ENCODE measurements around the gene GUCY1A1. TPM values are rescaled to one million over a fixed set of nuclear protein-coding genes. Genes with fewer than 3 reads are reported as not detected.

GUCY1A1 gene
- total RNA-seq, 1 experiment from 2014 or later = 23.6 TPM

DNA sequence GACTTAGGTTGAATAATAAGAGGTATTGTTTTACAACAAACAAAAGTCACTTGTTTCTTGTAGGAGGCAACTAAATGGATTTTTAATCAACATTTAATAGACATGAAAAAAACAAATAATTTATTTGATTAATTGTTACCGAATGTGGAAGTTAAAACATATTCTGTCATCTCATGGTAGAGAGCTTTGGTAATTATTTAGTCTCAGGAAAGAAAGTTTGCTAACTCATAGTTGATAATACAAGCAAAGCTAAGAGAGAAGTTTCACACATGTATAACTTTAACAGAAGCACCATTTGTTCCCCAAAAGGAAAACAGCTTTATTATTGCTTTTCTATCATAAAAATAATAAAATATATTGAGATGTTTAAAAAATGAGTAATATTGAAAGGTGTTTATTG lies 44.9 kb downstream of the GUCY1A1 start:
- CTCF ChIA-PET = no interaction called here
- intact Hi-C loops (cut with micrococcal nuclease; ENCODE audit: unreplicated experiment) = no loop called here
- H3K27me3 Mint-ChIP-seq (ENCODE audit: unreplicated experiment) = no peaks in the 10 kb centered on the region
- no peak for DNase-seq
- BruUV-seq (replicated peaks) = no TSS peak
- H3K9me3 Mint-ChIP-seq (ENCODE audit: low read depth, unreplicated experiment) = no peaks in the 10 kb centered on the region
- H3K36me3 Mint-ChIP-seq (ENCODE audit: insufficient read depth, unreplicated experiment) = peaks cover 5% of the 10 kb centered on the region
- H3K4me1 Mint-ChIP-seq (ENCODE audit: low read depth, unreplicated experiment) = peaks cover 1% of the 10 kb centered on the region
- H3K4me3 Mint-ChIP-seq (ENCODE audit: low read depth, unreplicated experiment) = no peak overlapping the region
- TF ChIP-seq, protein P1, sequence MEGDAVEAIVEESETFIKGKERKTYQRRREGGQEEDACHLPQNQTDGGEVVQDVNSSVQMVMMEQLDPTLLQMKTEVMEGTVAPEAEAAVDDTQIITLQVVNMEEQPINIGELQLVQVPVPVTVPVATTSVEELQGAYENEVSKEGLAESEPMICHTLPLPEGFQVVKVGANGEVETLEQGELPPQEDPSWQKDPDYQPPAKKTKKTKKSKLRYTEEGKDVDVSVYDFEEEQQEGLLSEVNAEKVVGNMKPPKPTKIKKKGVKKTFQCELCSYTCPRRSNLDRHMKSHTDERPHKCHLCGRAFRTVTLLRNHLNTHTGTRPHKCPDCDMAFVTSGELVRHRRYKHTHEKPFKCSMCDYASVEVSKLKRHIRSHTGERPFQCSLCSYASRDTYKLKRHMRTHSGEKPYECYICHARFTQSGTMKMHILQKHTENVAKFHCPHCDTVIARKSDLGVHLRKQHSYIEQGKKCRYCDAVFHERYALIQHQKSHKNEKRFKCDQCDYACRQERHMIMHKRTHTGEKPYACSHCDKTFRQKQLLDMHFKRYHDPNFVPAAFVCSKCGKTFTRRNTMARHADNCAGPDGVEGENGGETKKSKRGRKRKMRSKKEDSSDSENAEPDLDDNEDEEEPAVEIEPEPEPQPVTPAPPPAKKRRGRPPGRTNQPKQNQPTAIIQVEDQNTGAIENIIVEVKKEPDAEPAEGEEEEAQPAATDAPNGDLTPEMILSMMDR (IDR thresholded peaks at IDR 0.05; ENCODE audit: unreplicated experiment) = no peak
- H3K27ac Mint-ChIP-seq (ENCODE audit: unreplicated experiment) = no peak overlapping the region

DNA sequence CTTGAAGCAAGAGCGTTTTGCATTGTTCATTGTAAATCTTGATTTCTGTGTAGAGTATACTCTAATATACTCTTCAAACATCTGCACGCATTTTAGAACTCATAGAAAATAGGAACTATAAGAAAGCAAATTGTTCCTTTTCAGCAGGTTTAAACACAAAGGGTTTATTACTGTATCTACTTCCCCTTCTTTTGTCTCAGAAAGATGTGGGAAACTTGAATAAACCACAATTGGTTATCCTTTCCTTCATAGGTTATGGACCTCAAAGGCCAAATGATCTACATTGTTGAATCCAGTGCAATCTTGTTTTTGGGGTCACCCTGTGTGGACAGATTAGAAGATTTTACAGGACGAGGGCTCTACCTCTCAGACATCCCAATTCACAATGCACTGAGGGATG lies 46.2 kb downstream of the GUCY1A1 start:
- no peak overlapping the region for H3K4me3 Mint-ChIP-seq (ENCODE audit: low read depth, unreplicated experiment)
- no peaks in the 10 kb centered on the region for H3K4me1 Mint-ChIP-seq (ENCODE audit: low read depth, unreplicated experiment)
- H3K36me3 Mint-ChIP-seq (ENCODE audit: insufficient read depth, unreplicated experiment) = no peaks in the 10 kb centered on the region
- DNase-seq = no peak
- CTCF ChIA-PET = no interaction called here
- H3K27me3 Mint-ChIP-seq (ENCODE audit: unreplicated experiment) = no peaks in the 10 kb centered on the region
- H3K27ac Mint-ChIP-seq (ENCODE audit: unreplicated experiment) = no peak overlapping the region
- H3K9me3 Mint-ChIP-seq (ENCODE audit: low read depth, unreplicated experiment) = no peaks in the 10 kb centered on the region
- intact Hi-C loops (cut with micrococcal nuclease; ENCODE audit: unreplicated experiment) = no loop called here
- no TSS peak for BruUV-seq (replicated peaks)
- TF ChIP-seq, protein P1 (IDR thresholded peaks at IDR 0.05; ENCODE audit: unreplicated experiment) = no peak

DNA sequence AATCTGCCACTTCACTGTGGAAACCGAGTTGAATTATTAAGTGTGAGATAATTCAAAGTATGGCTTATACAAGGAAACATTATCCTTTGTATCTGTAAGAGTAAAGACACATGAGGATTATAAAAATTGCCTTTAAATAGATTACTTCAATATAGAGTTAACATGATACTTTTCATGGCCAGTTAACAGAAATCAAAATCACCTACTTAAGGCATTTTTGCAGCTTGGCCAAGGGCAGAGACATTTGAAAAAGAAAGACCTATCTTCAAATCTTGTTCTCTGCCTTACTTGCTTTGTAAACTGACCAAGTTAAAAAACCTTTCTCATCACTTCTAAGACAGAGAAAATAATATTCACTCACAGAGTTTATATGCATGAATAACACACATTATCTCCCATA lies 47.3 kb downstream of the GUCY1A1 start:
- Mint-ChIP-seq H3K4me3 (ENCODE audit: low read depth, unreplicated experiment) (no peak overlapping the region), H3K4me1 (ENCODE audit: low read depth, unreplicated experiment) (peaks cover 3% of the 10 kb centered on the region), H3K27me3 (ENCODE audit: unreplicated experiment) (no peaks in the 10 kb centered on the region), H3K36me3 (ENCODE audit: insufficient read depth, unreplicated experiment) (no peaks in the 10 kb centered on the region), H3K27ac (ENCODE audit: unreplicated experiment) (no peak overlapping the region), H3K9me3 (ENCODE audit: low read depth, unreplicated experiment) (no peaks in the 10 kb centered on the region)
- DNase-seq = no peak
- intact Hi-C loops (cut with micrococcal nuclease; ENCODE audit: unreplicated experiment) = no loop called here
- no TSS peak for BruUV-seq (replicated peaks)
- CTCF ChIA-PET = no interaction called here
- TF ChIP-seq, protein P1 (IDR thresholded peaks at IDR 0.05; ENCODE audit: unreplicated experiment) = no peak

DNA sequence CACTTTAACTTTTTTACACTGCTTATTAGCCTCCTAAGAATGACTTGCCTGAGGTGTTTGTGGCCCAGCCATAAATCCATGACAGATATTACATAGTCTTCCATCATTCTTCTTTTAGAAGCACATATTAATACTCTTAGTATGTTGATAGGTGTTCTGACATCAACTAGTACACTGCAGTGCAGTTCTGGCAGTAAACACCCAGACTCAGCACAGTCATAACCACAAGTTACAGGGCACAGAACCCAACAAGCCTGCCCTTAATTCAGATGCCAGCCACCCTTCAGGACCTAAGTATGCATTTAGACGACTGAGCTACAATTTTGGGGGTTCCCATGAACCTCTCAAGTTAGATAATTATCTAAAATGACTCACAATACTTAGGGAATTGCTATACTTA lies 55.7 kb downstream of the GUCY1A1 start:
- H3K9me3 Mint-ChIP-seq (ENCODE audit: low read depth, unreplicated experiment) = peaks cover 3% of the 10 kb centered on the region
- H3K4me3 Mint-ChIP-seq (ENCODE audit: low read depth, unreplicated experiment) = peak overlapping the region; percentile 47
- CTCF ChIA-PET = no interaction called here
- intact Hi-C loops (cut with micrococcal nuclease; ENCODE audit: unreplicated experiment) = no loop called here
- no peak for DNase-seq
- H3K36me3 Mint-ChIP-seq (ENCODE audit: insufficient read depth, unreplicated experiment) = peaks cover 25% of the 10 kb centered on the region
- peaks cover 52% of the 10 kb centered on the region for H3K4me1 Mint-ChIP-seq (ENCODE audit: low read depth, unreplicated experiment)
- H3K27me3 Mint-ChIP-seq (ENCODE audit: unreplicated experiment) = no peaks in the 10 kb centered on the region
- TF ChIP-seq, protein P1 (IDR thresholded peaks at IDR 0.05; ENCODE audit: unreplicated experiment) = no peak
- H3K27ac Mint-ChIP-seq (ENCODE audit: unreplicated experiment) = peak overlapping the region; percentile 85
- TSS peak; percentile 49 for BruUV-seq (replicated peaks)

All from Calu3 (cell line).